GM21737 (cell line): Measurements from ENCODE around the gene AK8.

Experiments used
- ATAC-seq: cut with Tn5 transposase; IDR thresholded peaks from one replicate; pipeline ENCODE4 v1.9.1; 2021; ENCODE audit warnings: mild to moderate bottlenecking, moderate library complexity; ENCODE audit not compliant: unreplicated experiment

AK8 gene

DNA sequence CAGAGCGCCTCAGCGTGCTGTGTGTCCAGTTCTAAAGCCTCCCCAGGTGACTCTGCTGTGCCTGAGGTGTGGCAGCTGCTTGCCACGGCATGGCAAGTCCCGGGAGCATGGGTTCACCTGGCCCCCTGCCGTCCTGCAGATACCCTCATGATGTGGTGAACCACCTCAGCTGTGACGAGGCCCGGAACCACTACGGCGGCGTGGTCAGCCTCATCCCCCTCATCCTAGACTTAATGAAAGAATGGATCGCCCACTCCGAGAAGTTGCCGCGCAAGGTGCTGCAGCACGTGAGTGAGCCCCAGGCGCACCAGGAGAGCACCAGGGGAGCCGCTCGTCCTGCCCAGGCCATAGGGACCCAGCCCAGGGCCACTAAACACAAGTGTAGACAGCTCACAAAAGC lies 10.1 kb upstream of the AK8 start:
- ATAC-seq = no peak

DNA sequence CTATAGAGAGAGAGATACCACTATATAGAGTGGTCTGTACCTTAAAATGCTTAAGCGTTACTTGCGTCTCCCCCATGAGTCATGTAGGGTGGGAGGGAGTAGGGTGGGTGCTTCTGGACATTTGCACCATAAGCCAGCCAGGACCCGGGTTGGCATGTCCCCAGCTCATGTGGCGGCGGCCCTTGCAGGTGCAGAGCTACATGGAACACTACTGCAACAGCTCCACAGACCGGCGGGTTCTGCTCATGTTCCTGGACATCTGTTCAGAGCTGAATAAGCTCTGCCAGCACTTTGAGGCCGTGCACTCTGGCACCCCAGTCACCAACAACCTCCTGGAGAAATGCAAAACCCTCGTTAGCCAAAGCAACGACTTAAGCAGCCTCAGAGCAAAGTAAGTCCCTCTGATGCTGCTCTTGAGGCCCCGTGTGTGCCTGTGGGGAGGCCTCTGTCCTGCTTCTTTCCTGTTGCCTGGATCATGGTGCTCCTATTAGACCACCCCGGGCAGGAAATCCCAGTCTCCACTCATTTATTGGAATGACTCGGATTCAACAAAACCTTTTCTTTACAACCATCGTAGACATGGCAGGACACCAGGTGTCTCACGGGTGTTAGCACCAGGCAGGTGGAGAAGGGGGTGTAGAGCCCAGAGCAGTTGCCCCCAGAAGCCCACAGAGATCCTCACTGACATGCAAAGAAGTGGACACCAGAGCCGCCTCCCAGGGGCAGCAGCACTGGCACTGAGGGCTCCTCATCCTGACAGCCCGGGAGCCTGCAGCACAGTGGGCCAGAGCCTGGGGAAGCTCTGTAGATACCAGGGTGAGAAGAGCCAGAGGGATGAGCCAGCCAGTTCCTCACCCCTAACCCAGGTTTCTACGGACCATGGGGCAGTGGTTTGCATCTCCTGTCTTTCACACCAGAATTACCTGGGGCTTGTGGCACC lies 9.4 kb upstream of the AK8 start:
- no peak for ATAC-seq

DNA sequence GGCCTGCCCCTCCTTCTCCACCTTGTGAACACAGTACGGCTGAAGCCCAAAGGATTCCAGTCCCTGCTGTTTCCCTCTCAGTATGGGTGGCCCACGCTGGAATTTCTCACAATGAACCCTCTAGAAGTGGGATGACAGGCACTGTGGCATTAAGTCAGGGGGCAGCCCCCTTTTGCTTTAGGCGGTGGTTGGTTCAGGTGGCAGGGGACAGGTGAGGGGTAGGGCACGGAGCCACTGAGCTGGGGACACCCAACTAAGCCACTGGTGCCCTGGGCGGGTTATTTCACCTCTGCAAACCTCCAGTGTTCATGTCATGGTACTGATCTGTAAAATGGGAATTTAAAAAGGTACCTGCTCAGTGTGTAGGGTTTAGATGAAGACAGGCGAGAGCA lies 8.2 kb upstream of the AK8 start:
- ATAC-seq = no peak

DNA sequence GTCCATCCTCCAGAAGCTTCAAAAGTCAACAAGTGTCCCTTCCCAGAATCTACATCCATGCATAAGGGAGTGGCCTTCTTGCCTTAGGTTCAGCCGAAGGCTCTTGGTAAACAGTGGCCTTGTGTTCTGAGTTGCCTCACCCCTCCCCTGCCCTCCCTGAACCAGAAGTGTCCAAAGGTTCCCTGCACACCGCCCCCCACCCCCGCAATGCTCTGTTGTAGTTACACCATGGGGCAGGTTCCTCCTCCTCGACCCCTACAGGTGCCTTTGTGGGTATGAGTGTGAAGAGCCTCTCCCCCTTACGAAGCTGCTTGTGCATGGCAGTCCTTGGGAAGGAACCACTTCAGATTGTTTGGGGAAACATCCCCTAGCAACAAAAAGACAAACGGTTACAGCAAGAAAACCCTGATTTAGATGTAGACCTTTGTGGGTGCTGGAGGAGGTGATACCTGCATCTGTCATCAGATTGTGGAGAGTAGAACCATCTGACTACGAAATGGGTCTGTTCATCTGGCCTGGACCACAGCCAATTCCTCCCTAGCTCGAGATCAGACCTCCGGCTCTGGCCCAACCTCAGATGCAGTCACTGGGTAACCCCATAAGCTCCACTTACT lies 7.7 kb upstream of the AK8 start:
- no peak for ATAC-seq

DNA sequence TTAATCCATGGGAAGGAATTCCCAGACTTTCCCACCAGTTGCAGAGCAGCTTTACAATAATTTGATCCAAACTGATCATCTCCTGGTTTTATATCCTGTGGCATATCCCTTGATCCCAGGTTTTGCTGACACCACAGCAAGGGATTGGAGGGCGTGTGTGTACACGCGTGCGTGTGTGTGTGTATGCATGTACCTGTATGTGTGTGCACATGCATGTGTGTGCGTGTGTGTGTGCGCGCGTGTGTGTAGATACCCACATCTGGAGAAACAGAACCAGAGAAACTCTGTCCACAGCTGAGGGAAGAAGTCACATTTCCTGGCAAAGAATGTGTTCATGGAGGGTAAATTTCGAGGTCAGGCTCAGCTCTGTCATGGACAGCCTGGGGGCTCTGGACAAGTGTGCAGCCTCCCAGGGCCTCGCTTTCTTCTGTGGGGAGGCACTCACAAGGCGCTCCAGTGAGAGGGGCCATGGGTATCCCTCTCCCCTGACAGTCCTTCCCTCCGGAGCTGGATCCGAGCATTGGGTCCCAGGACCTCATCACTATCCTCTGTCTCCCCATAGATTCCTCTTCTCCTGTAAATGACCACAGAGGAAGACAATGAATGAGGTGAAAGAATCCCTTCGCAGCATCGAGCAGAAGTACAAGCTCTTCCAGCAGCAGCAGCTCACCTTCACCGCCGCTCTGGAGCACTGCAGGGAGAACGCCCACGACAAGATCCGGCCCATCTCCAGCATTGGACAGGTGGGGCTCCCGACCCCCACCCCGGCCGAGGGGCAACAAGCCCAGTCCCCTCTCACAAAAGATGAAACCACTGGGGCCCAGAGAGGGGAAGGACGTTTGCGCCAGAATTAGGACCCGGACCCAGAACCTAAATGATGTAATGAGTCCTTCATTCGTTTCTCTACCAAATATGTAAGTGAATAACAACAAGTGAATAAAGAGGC lies 5.5 kb upstream of the AK8 start:
- no peak for ATAC-seq

DNA sequence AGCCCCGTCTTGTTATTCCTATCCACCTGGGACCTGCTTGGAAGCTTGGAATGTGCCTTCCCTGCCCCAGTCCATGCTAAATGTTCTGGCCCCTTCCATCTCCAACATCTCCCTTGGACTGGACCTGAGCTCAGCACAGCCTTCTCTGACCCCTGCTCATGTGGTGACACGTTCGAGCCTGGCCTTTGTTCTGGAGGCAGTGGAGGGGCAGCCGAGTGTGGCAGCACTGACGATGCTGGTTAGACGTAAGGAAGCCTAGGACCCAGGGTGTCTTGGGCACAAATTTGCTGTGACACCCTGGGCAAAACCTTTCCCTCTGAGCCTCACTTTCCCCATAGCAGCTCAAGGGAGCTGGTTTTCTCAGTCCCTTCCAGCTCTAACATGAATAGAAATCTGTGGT lies 4.5 kb upstream of the AK8 start:
- ATAC-seq = no peak

DNA sequence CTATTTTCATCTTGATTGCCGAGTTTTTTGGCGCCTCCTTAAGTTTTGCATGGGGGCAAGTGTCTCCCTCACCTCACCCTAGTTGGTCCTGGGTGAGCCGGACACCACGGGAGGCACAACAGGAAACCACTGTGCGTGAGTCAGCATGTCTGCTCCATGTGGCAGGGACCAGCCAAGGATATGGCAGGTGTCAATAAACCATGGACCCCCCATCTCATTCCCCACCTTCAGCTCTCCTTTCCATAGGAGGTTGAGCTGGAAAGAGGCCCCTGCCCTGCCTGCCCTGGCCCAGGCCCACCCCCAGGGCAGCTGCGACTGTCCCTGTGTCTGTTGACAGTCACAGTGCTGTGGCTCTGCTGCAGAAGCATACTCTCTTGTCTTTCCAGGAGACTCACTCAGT lies 3.7 kb upstream of the AK8 start:
- no peak for ATAC-seq

DNA sequence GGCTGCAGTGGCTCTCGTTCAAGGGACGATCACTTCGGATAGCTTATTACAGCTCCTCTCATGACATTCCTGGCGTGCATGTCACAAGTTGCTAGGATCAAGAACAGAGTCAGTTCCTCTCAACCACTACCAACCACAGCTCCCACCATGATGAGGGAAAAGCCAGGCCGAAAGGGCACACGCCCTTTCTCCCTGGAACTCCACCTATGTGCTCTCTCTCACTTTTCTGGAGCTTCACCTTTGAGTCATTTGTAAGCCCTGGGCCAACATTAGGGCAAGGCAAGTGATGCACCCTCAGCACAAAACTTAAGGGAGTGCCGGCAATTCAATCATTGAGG lies 2.2 kb upstream of the AK8 start:
- no peak for ATAC-seq

DNA sequence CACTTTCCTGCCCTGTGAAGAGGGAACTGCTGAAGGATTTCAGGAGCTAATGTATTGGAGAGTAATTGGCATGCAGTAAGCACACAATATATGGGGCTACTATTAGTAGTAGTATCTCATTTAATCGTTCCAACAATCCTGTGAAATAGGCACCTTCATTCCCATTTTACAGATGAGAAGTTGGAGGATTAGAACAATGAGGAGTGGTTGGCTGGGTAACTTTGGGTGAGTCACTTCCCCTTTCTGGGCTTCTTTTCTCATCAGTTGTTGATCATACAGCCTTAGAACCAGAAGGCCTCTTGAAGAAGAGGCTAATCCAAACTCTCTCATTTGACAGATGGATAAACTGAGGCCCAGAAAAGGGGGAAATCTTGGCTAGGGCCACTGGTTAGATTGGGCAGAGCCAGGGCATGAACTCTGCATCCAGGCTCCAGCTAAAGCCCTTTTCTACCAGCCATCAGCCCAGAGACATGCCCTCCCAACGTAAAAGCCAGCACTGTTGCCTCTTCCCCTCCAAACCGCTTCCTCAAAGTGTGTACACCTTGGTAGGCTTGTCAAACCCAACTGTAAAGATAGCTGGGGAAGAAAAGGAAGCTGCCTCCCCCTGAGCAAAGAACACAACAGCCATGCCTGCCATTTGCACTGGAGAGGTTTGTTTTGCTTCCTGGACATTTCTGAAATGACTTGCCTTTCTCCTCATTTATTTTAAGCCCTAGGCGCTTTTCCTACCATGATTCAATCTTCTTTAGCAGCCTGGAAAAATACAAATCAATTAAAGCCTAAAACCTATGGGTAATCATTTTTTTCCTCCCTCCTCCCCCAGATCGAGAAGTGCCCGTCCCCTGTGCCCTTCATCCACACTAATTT lies 1.6 kb upstream of the AK8 start:
- no peak for ATAC-seq

DNA sequence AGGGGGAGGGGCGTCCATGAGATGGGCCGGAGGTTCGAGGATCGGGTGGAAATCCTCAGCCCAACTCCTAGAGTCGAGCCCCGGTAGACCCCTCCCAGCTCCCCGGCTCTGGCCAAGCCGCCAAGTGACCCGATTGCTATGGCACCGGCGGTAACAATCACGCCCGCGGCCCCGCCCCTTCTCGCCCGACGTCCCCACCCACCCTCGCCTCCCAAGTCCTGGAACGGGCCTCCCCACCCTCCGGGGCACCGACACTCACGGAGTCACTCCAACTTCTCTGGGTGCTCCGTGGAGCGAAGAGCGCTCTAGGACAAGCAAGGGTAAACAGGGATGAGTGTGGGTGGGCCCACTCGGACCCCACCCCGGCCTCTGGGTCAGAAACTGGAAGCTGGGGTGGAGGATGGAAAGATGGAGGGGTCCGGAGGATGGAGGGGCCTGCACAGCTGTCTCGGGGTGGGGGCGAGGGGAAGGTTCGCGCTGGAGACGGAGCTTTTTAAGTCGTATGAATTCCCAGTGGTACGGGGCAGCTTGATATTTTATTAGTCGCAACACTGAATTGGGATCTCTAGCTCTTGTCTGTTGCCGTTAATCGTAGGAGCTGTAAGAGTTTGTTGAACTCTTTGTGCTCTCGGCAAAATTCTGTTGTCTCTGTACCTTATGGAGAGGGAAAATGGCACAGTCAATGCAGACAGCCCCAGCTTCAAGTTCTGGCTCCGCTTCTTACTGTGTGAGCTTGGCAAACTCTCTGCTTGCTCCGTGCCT lies 792 bp upstream of the AK8 start, which contains the start of gene SPACA9:
TSS of gene SPACA9 (plus strand) at position 204 of the 762 bp plus-strand sequence. CDS start 5,050 bp downstream, outside the sequence.
- no peak for ATAC-seq

DNA sequence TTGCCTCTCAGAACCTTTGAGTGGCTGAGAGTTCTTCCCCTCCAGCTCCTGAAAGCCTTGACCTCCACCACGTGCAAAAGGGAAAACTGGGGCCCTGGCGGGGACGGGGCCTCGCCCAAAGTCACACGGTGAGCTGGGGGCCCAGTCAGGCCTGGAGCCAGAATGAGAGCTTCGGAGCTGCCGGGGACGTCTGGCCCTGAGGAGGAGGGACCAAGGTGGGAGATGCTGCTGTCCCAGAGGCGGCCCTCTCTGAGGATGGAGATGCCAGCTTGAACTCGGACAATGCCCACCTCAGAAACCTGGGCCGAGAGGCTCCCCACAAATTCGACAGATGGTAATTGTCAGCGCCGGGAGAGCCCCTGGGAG lies 643 bp downstream of the AK8 start:
- no peak for ATAC-seq

DNA sequence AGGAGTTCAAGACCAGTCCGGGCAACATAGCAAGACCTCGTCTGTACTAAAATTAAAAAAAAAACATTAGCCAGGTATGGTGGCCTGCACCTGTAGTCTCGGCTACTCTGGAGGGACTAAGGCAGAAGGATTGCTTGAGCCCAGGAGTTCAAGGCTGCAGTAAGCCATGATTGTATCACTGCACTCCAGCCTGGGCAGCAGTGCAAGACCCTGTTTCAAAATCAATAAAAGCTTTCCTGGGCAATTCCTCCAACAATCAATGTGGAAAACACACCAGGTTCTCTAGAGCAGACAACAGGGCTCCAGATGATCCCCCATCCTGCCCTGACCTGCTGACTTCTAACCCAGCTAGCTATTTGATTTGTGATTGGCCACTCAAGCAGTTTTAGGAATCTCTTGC lies 1.2 kb downstream of the AK8 start:
- no peak for ATAC-seq

DNA sequence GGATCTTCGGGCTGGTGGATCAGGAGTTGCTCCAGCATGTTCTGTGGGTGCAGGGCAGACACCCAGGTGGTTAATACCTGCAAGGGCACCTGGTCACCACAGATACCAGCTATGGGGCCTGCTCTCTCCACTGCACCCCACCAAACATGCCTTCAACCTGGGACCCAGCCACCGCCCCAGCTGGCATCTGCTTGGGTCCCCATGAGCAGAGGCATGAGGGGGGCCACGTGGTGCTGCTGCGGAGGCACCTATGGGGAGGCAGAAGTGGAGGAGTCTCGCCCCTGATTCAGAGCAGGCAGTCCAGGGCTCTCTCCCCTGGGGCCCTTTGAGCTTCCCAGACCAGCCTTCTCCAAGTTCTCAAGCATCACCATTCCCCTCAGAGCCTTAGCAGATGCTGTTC lies 2.9 kb downstream of the AK8 start:
- ATAC-seq = no peak

DNA sequence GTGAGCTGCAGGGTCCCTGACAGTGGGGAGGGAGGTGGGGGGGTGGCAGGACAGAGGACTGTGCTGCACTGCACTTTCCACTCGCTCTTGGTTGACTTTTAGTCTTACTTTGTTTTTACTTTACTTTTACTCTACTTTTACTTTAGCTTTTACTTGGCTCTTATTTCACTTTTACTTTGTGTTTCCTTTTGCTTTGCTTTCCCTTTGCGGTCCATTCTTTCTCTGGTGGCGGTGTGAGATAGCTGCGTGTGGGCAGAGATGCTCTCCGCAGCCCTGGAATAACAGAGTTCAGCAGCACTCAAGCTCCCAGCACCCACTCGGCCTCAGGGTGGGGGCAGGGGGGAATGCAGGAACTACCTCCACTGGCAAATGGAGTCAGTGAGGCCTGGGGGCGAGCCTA lies 4.7 kb downstream of the AK8 start:
- no peak for ATAC-seq

DNA sequence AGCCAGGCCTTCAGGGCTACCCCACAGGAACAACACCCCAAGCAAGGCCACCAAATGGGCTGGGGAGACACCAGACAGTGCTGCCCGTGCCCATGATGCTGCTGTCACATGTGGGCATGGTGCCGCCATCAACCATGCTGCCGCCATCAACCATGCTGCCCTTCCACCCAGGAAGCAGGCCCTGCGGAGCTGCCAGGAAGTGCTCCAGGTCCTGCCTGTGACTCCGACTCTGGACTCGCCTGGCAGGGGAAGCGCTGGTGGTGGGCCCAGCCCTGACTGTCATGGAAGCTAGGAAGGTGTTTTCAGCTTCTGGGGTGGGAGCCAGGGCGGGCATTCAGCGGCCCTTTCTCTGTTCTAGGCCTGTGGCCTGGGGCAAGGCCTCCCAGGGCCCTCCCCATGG lies 8.8 kb downstream of the AK8 start:
- ATAC-seq = no peak

DNA sequence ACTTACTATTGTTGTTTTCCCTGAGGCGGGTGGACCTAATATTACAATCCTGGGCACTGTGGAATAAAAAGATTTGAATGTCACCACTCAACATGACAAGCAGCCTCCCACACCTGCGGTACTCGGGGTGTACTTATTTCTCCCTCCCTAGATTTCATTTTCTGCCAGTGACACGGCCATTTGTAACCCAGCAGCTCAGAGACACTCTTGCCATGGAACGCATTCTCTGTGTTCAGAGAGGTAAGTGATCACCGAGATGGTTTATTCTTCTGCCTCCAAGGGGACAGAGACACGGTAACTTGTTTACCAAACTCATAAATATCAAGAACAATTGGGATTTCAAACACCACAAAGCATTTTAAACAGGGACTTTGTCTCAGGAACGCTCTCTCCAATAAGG lies 11.2 kb downstream of the AK8 start:
- no peak for ATAC-seq

DNA sequence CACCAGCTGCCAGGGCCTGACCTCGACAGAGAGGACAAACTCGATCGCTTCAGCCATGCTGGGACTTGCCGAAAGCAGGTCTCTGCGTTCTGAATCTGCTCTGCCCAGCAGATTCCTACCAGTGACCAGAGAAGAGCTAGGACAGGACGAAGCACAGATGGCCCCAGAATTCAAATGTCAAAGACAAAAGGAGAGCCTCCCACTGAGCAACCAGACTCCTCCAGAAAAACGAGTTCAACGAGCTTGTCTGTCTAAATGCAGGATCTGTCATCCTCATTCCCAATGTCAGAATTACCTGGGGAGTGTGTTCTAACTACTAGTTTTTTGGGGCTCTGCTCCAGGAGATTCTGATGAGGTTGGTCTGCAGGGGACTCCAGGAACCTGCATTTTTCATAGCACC lies 13.4 kb downstream of the AK8 start:
- ATAC-seq = no peak

DNA sequence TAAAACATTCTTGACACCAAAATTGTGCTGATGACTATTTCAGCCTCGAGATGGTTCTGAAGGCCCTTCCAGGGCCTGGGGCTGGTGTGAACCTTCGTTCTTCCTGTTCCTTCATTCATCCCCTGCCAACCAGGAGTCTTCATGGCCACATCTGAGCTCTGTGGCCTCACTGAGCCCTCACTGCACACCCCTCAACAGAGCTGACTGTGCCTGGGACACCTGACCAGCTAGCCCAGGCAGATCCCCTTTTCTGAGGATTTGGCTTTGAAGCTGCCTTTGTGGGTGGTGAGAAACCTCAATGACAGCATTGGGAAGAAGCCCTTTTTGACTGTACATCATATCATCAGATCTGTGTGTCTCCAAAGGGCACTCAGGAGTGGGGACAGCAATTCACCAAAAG lies 13.8 kb downstream of the AK8 start:
- no peak for ATAC-seq

DNA sequence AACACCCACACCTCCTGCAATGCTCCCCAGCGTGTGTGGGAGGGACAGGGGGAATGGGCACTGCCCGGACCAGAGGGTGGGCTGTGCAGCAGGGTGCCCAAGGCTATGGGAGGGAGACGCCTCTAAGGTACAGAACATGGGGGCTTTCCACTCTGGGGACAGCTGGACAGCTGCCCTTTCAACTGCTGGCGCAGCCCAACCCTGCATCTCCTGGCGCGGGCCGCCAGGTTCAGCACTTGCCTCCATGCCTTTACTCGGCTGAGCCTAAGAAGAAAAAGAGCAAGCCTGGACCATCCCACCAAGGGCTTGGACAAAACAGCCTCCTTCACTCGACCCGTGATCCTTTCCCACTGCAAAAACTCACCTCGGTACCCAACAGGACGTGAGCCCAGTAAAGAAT lies 15.0 kb downstream of the AK8 start:
- ATAC-seq = no peak

DNA sequence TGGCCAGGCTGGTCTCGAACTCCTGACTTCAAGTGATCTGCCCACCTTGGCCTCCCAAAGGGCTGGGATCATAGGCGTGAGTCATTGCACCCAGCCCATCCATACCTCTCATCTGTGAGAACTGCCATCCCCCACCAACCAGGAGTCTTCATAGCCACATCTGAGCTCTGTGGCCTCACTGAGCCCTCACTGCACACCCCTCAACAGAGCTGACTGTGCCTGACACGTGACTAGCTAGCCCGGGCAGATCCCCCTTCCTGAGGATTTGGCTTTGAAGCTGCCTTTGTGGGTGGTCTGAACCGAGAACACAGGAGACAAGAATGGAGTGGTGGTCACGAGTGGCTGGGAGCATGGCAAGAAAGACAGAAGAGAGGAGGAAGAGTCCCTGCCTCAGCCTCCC lies 15.6 kb downstream of the AK8 start:
- no peak for ATAC-seq
